WERI-Rb-1 (cell line): ENCODE results near the gene SLC9C2.
"Not testable (repeated sequence)": the region's sequence is repeated elsewhere in the genome, so short reads cannot be mapped to it uniquely, and the experiment has no call there.

ENCODE experiments used
- DNase-seq: peaks from one replicate; pipeline ENCODE4 v3.0.0-alpha.2; 2020
- H3K27ac ChIP-seq: fragments of 250-450 bp; sonication (Bioruptor Pico); 2 replicates; pipeline ENCODE4 v1.5.1; 2020; ENCODE audit warnings: mild to moderate bottlenecking, moderate library complexity
- H3K27me3 ChIP-seq: fragments of 250-450 bp; sonication (Bioruptor Pico); 2 replicates; pipeline ENCODE4 v1.5.1; 2021; ENCODE audit warnings: mild to moderate bottlenecking, low read depth, moderate library complexity; ENCODE audit not compliant: insufficient read depth, severe bottlenecking
- H3K36me3 ChIP-seq: fragments of 250-450 bp; sonication (Bioruptor Pico); 2 replicates; pipeline ENCODE4 v1.5.1; 2020; ENCODE audit warnings: mild to moderate bottlenecking, moderate library complexity
- H3K4me3 ChIP-seq: 2 replicates; pipeline ENCODE4 v1.5.1; 2011; ENCODE audit warnings: low read depth, mild to moderate bottlenecking, control low read depth, low read length
- H3K9me3 ChIP-seq: fragments of 250-450 bp; sonication (Bioruptor Pico); 2 replicates; pipeline ENCODE4 v1.5.1; 2021; ENCODE audit warnings: mild to moderate bottlenecking, moderate library complexity; ENCODE audit not compliant: severe bottlenecking
- TF ChIP-seq, protein P1 (sequence below): IDR thresholded peaks from 2 replicates; pipeline ENCODE4 v1.5.1; 2011; ENCODE audit warnings: low read depth, mild to moderate bottlenecking, control low read depth, inconsistent platforms, low read length

Gene SLC9C2

DNA sequence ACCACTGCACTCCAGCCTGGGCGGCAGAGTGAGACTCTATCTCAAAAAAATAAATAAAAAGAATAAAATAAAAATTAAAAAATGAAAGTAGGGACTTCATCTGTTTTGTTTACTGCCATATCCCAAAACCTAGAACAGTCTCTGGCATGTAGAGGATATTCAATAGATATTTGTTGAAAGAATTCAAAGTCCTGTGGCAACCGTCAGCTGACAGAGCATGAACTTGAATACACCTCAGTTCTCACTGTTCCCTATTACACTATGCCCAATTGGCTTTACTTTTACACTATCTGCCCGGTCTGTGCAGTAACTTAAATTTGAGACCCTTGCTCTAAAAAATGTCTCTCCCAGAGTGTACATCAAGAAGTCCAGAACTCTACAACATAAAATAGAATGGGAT is 79.5 kb downstream of the SLC9C2 start:
- no peaks in the 10 kb centered on the region for H3K27me3 ChIP-seq
- no peak overlapping the region for H3K4me3 ChIP-seq
- H3K36me3 ChIP-seq, result no peaks in the 10 kb centered on the region
- no peak for DNase-seq
- H3K9me3 ChIP-seq, result no peaks in the 10 kb centered on the region
- TF ChIP-seq, protein P1, sequence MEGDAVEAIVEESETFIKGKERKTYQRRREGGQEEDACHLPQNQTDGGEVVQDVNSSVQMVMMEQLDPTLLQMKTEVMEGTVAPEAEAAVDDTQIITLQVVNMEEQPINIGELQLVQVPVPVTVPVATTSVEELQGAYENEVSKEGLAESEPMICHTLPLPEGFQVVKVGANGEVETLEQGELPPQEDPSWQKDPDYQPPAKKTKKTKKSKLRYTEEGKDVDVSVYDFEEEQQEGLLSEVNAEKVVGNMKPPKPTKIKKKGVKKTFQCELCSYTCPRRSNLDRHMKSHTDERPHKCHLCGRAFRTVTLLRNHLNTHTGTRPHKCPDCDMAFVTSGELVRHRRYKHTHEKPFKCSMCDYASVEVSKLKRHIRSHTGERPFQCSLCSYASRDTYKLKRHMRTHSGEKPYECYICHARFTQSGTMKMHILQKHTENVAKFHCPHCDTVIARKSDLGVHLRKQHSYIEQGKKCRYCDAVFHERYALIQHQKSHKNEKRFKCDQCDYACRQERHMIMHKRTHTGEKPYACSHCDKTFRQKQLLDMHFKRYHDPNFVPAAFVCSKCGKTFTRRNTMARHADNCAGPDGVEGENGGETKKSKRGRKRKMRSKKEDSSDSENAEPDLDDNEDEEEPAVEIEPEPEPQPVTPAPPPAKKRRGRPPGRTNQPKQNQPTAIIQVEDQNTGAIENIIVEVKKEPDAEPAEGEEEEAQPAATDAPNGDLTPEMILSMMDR, result no peak
- H3K27ac ChIP-seq, result no peak overlapping the region

DNA sequence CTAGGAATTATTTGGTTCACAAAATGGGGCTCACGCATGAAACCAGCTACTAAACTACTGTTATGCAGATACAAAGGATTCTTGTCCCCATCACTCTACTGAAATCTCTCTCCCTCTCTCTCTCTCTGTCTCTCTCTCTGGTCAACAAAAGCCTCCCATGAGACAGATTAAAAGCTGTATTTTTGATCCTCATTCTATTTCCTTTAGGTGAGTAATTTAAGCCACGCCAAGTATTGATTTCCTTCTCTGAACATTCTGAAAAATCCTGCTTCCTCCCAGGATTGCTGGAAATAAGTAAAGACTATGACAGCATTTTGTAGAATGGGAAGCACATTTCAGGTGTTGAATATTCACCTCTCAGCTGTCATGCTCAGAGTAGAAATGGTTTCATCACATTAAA is 82.1 kb downstream of the SLC9C2 start:
- no peak overlapping the region for H3K4me3 ChIP-seq
- DNase-seq, result no peak

DNA sequence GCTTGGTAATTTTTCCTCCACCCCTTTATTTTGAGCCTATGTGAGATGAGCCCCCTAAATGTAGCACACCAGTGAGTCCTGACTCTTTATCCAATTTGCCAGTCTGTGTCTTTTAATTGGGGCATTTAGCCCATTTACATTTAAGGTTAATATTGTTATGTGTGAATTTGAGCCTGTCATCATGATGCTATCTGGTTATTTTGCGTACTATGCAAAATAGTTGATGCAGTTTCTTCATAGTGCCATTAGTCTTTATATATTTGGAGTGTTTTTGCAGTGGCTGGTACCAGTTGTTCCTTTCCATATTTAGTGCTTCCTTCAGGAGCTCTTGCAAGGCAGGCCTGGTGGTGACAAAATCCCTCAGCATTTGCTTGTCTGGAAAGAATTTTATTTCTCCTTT is 88.4 kb downstream of the SLC9C2 start:
- H3K9me3 ChIP-seq, H3K27me3 ChIP-seq, H3K27ac ChIP-seq, DNase-seq, H3K36me3 ChIP-seq, H3K4me3 ChIP-seq: not testable (repeated sequence)

More for the DNA sequence above, 82.1 kb downstream of the SLC9C2 start:
- Histone ChIP-seq H3K27ac (no peak overlapping the region), H3K27me3 (no peaks in the 10 kb centered on the region), H3K36me3 (no peaks in the 10 kb centered on the region), H3K9me3 (no peaks in the 10 kb centered on the region)
- TF ChIP-seq, protein P1, result no peak

DNA sequence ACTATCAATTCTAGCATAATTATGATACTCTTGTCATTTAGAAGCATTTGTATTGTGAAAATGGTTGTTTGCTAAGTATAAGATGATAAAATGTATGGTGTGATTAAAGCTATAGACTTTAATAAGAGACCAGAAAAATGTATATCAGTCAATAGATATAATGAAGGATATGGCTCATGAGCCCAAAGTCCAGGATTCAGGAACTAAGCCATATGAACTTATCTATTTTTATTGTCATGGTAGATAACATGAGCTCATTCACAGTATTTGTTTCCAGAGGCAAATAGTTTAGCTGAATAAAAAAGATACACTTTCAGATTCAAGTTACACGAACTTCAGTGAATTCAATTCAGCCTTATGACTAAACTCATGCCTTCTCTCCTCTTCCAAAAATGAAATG is 93.1 kb downstream of the SLC9C2 start:
- no peaks in the 10 kb centered on the region for H3K9me3 ChIP-seq
- no peaks in the 10 kb centered on the region for H3K36me3 ChIP-seq
- no peaks in the 10 kb centered on the region for H3K27me3 ChIP-seq
- TF ChIP-seq, protein P1, result no peak
- no peak overlapping the region for H3K27ac ChIP-seq
- no peak for DNase-seq
- H3K4me3 ChIP-seq, result no peak overlapping the region

DNA sequence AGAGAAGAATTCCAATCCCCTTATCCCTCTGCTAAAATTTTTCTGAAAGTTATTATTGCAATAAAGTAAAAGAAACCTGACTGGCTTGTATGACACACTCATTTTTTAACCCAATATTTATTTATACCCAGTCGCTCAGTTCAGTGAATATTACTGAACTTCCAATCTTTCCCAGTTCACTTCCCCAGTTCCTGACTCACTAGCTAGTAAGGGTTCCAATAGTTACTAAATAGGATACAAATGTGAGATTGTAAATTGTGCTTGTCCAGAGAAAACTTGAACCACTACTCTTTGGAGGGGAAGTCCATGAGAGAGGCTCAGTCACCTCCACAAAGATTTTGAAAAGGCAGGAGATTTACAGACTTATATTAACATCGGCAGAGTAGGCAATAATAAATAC is 94.3 kb downstream of the SLC9C2 start:
- H3K27ac ChIP-seq, result no peak overlapping the region
- H3K4me3 ChIP-seq, result no peak overlapping the region
- no peaks in the 10 kb centered on the region for H3K27me3 ChIP-seq
- H3K9me3 ChIP-seq, result no peaks in the 10 kb centered on the region
- no peaks in the 10 kb centered on the region for H3K36me3 ChIP-seq
- no peak for DNase-seq
- TF ChIP-seq, protein P1, result no peak

DNA sequence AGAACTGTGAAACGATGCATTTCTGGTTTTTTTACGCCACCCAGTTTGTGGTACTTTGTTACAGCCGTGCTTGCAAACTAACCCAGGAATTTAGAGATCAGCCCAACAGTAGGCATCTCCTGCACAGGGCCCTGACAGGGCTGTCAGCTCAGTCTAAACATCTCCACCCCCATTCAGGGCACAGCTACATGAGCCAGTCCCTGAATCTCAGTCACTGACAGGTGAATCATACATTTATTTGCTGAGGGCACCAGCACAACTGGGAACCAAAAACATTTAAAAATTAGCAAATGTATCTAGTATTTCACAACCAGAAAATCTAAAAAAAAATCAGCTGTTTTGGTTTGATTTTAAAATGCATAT is 95.0 kb downstream of the SLC9C2 start:
- Histone ChIP-seq H3K27me3 (no peaks in the 10 kb centered on the region), H3K27ac (no peak overlapping the region), H3K9me3 (no peaks in the 10 kb centered on the region), H3K36me3 (no peaks in the 10 kb centered on the region), H3K4me3 (no peak overlapping the region)
- no peak for DNase-seq
- TF ChIP-seq, protein P1, result no peak
